ENCODE results near the gene APAF1.

APAF1 gene

GRCh38 chr12:98660521-98660920 is 15.4 kb downstream of the APAF1 start:
- CTCF ChIA-PET, result interaction anchor here (1.0 to 1.7 kb wide), 3 partner anchors 9 to 94 kb away, joined by 3 to 4 read pairs (median 3); no protein-coding TSS in a partner anchor
- no peak for TF ChIP-seq CTCF (IDR thresholded peaks at IDR 0.05; ENCODE audit: control extremely low read depth, extremely low read depth, low read depth, missing control alignments)
- DNase-seq (ENCODE audit: extremely low spot score), result no peak
- POLR2A ChIA-PET, result no interaction called here

GRCh38 chr12:98669751-98670150 is 24.7 kb downstream of the APAF1 start:
- no peak for DNase-seq (ENCODE audit: extremely low spot score)
- POLR2A ChIA-PET, result no interaction called here
- TF ChIP-seq CTCF (IDR thresholded peaks at IDR 0.05; ENCODE audit: control extremely low read depth, extremely low read depth, low read depth, missing control alignments), result no peak
- CTCF ChIA-PET, result interaction anchor here (0.8 to 1.3 kb wide), 3 partner anchors 10 to 330 kb away, joined by 3 to 4 read pairs (median 3); no protein-coding TSS in a partner anchor

GRCh38 chr12:98671459-98671858 is 26.4 kb downstream of the APAF1 start:
- ChIA-PET POLR2A (no interaction called here), CTCF (interaction anchor here (0.9 to 1.4 kb wide), 3 partner anchors 10 to 40 kb away, joined by 3 to 4 read pairs (median 3); no protein-coding TSS in a partner anchor)
- no peak for TF ChIP-seq CTCF (IDR thresholded peaks at IDR 0.05; ENCODE audit: control extremely low read depth, extremely low read depth, low read depth, missing control alignments)
- DNase-seq (ENCODE audit: extremely low spot score), result no peak

- POLR2A ChIA-PET, result no interaction called here
- TF ChIP-seq CTCF (IDR thresholded peaks at IDR 0.05; ENCODE audit: control extremely low read depth, extremely low read depth, low read depth, missing control alignments), result no peak
- CTCF ChIA-PET, result interaction anchor here (0.8 to 1.1 kb wide), 4 partner anchors 9 to 16 kb away, joined by 3 to 5 read pairs (median 4); no protein-coding TSS in a partner anchor
Observed at GRCh38 chr12:98674841-98675240, 29.8 kb downstream of the APAF1 start.

GRCh38 chr12:98678236-98678945 is 33.3 kb downstream of the APAF1 start:
- ChIA-PET POLR2A (no interaction called here), CTCF (interaction anchor here (1.0 to 1.1 kb wide), 2 partner anchors 11 kb away, joined by 3 read pairs; no protein-coding TSS in a partner anchor)
- DNase-seq (ENCODE audit: extremely low spot score), result no peak
- no peak for TF ChIP-seq CTCF (IDR thresholded peaks at IDR 0.05; ENCODE audit: control extremely low read depth, extremely low read depth, low read depth, missing control alignments)

More at GRCh38 chr12:98674841-98675240, 29.8 kb downstream of the APAF1 start:
- DNase-seq (ENCODE audit: extremely low spot score), result no peak

GRCh38 chr12:98678946-98679610 is 34.0 kb downstream of the APAF1 start:
- DNase-seq (ENCODE audit: extremely low spot score), result no peak
- ChIA-PET POLR2A (no interaction called here), CTCF (interaction anchor here (1.0 to 1.1 kb wide), 5 partner anchors 10 to 112 kb away, joined by 3 to 5 read pairs (median 3); no protein-coding TSS in a partner anchor)
- no peak for TF ChIP-seq CTCF (IDR thresholded peaks at IDR 0.05; ENCODE audit: control extremely low read depth, extremely low read depth, low read depth, missing control alignments)

All from GM10248 (cell line).